ENCODE results near the gene TSPAN7. TPM values are rescaled to one million over a fixed set of nuclear protein-coding genes. Genes with fewer than 3 reads are reported as not detected.
A peak's percentile ranks its signal among the peaks of the same experiment; 100 is the strongest.

Gene TSPAN7
- total and polyA plus RNA-seq, 2 experiments from 2014 or later = 12.4 to 17.2 TPM

DNA sequence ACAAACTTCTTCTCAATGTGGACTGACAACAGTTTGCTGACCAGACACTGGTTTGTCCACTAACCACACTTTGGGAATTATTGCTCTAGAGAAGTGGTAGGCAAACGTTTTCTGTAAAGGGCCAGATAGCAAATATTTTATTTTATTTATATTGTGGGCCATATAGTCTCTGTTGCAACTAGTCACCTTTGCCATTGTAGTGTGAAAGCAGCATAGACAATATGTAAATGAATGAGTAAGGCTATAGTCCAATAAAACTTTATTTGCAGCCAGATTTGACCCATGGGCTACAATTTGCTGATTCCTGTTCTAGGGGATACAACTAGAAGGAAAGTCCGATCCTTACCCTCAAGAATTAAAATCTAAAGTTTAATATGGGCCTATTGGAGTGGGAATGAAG, 14.5 kb downstream of the TSPAN7 start:
- H3K27ac ChIP-seq = no peak overlapping the region

DNA sequence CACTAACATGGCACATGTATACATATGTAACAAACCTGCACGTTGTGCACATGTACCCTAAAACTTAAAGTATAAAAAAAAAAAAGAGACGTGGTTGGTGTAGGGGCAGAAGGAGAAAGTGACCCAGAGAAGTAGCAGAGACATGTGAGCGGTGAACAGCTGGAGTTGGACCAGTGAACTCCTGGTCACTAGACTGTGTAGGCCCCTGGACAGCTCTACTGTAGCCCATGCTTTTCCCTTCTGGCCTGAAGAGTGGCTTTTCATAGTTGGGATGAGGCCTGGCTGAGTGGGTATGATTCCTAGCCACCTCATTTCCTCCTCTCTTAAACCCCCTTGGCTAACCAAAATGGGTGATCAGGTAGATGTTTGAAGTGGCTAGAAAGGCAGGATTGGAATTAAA, 16.4 kb downstream of the TSPAN7 start:
- DNase-seq (ENCODE audit: low spot score) = no peak
- no peaks in the 10 kb centered on the region for H3K79me2 ChIP-seq
- no peaks in the 10 kb centered on the region for H4K20me1 ChIP-seq (ENCODE audit: insufficient read depth, poor library complexity, severe bottlenecking)
- H3K4me2 ChIP-seq = no peak overlapping the region
- 59% methylated on average over 2 of the region's 3 CpGs for WGBS (ENCODE audit: low lambda C conversion rate, missing lambda C conversion rate)
- no peaks in the 10 kb centered on the region for H3K36me3 ChIP-seq (replicated peaks; ENCODE audit: insufficient read depth, low read depth)
- no peak overlapping the region for H3K4me3 ChIP-seq
- no peaks in the 10 kb centered on the region for H3K4me1 ChIP-seq (ENCODE audit: insufficient read depth)
- H3K9me2 ChIP-seq (replicated peaks; ENCODE audit: insufficient read depth) = no peaks in the 10 kb centered on the region
- no peak overlapping the region for H2AFZ ChIP-seq
- H3K9me3 ChIP-seq (ENCODE audit: low read depth) = no peaks in the 10 kb centered on the region
- H3K27ac ChIP-seq = peak overlapping the region; percentile 30
- no peak for TF ChIP-seq EZH2phosphoT487 (IDR thresholded peaks at IDR 0.05; ENCODE audit: low read depth, severe bottlenecking, unreplicated experiment)
- no peak for TF ChIP-seq EZH2 (IDR thresholded peaks at IDR 0.05; ENCODE audit: borderline replicate concordance)
- TF ChIP-seq, protein P1, sequence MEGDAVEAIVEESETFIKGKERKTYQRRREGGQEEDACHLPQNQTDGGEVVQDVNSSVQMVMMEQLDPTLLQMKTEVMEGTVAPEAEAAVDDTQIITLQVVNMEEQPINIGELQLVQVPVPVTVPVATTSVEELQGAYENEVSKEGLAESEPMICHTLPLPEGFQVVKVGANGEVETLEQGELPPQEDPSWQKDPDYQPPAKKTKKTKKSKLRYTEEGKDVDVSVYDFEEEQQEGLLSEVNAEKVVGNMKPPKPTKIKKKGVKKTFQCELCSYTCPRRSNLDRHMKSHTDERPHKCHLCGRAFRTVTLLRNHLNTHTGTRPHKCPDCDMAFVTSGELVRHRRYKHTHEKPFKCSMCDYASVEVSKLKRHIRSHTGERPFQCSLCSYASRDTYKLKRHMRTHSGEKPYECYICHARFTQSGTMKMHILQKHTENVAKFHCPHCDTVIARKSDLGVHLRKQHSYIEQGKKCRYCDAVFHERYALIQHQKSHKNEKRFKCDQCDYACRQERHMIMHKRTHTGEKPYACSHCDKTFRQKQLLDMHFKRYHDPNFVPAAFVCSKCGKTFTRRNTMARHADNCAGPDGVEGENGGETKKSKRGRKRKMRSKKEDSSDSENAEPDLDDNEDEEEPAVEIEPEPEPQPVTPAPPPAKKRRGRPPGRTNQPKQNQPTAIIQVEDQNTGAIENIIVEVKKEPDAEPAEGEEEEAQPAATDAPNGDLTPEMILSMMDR (IDR thresholded peaks at IDR 0.05; ENCODE audit: poor library complexity) = no peak
- no peaks in the 10 kb centered on the region for H3K27me3 ChIP-seq

More for the DNA sequence above, 14.5 kb downstream of the TSPAN7 start:
- 60% methylated on average over 2 of the region's 2 CpGs for WGBS (ENCODE audit: low lambda C conversion rate, missing lambda C conversion rate)
- no peak overlapping the region for H3K4me2 ChIP-seq
- no peak overlapping the region for H2AFZ ChIP-seq
- H3K27me3 ChIP-seq = no peaks in the 10 kb centered on the region
- no peaks in the 10 kb centered on the region for H3K9me3 ChIP-seq (ENCODE audit: low read depth)
- no peaks in the 10 kb centered on the region for H3K79me2 ChIP-seq
- H3K4me3 ChIP-seq = no peak overlapping the region
- H3K9me2 ChIP-seq (replicated peaks; ENCODE audit: insufficient read depth) = no peaks in the 10 kb centered on the region
- no peaks in the 10 kb centered on the region for H3K4me1 ChIP-seq (ENCODE audit: insufficient read depth)
- H3K36me3 ChIP-seq (replicated peaks; ENCODE audit: insufficient read depth, low read depth) = no peaks in the 10 kb centered on the region
- H4K20me1 ChIP-seq (ENCODE audit: insufficient read depth, poor library complexity, severe bottlenecking) = no peaks in the 10 kb centered on the region
- DNase-seq (ENCODE audit: low spot score) = no peak
- no peak for TF ChIP-seq EZH2 (IDR thresholded peaks at IDR 0.05; ENCODE audit: borderline replicate concordance)
- TF ChIP-seq, protein P1 (IDR thresholded peaks at IDR 0.05; ENCODE audit: poor library complexity) = no peak
- no peak for TF ChIP-seq EZH2phosphoT487 (IDR thresholded peaks at IDR 0.05; ENCODE audit: low read depth, severe bottlenecking, unreplicated experiment)

DNA sequence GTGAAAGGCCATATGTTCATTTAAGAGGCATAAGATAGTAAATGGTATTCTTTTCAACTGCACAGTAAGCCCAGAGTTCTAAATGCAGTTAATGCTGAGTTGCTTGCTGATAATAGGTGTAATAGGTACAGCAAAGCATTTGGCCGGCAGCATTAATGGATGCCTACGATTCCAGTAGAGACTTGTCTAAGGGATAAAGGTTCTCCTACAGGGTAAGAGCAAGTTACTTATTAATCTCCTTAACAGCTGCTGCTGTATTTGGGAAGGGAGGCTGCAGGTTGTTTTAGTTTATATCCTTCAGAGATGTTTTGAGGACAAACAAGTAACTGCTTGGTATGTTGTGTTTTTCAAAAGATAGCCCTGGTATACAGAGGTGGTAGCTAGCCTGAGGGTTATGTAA, 16.8 kb downstream of the TSPAN7 start:
- H3K9me3 ChIP-seq (ENCODE audit: low read depth) = no peaks in the 10 kb centered on the region
- no peak overlapping the region for H3K4me3 ChIP-seq
- H3K36me3 ChIP-seq (replicated peaks; ENCODE audit: insufficient read depth, low read depth) = no peaks in the 10 kb centered on the region
- WGBS (ENCODE audit: low lambda C conversion rate, missing lambda C conversion rate) = 64% methylated on average over 2 of the region's 2 CpGs
- H3K27ac ChIP-seq = peak overlapping the region; percentile 30
- no peaks in the 10 kb centered on the region for H3K79me2 ChIP-seq
- no peaks in the 10 kb centered on the region for H4K20me1 ChIP-seq (ENCODE audit: insufficient read depth, poor library complexity, severe bottlenecking)
- TF ChIP-seq EZH2phosphoT487 (IDR thresholded peaks at IDR 0.05; ENCODE audit: low read depth, severe bottlenecking, unreplicated experiment) (no peak), EZH2 (IDR thresholded peaks at IDR 0.05; ENCODE audit: borderline replicate concordance) (no peak)
- TF ChIP-seq, protein P1 (IDR thresholded peaks at IDR 0.05; ENCODE audit: poor library complexity) = no peak
- H3K4me2 ChIP-seq = no peak overlapping the region
- H2AFZ ChIP-seq = no peak overlapping the region
- H3K4me1 ChIP-seq (ENCODE audit: insufficient read depth) = no peaks in the 10 kb centered on the region
- H3K9me2 ChIP-seq (replicated peaks; ENCODE audit: insufficient read depth) = no peaks in the 10 kb centered on the region
- no peaks in the 10 kb centered on the region for H3K27me3 ChIP-seq
- peak; percentile 8 for DNase-seq (ENCODE audit: low spot score)

DNA sequence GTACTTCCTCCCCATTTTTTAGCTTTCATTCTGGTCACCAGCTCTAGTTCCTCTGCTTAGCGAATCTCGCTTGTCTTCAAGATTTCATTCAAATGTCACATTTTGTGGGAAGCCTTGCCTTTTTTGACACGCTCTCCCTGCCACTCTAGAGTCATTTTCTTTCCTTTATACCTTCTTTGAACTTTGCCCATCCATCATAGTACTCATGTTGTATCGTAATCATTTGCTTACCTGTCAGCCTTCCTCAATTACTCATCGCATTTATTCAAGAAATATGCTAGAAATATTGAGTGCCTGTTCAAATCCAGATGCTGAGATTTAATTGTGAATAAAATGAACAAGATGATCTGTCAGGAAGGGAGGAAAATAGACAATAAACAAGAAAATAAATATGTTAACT, 21.8 kb downstream of the TSPAN7 start:
- Histone ChIP-seq H3K27ac (no peak overlapping the region), H3K4me1 (ENCODE audit: insufficient read depth) (no peaks in the 10 kb centered on the region), H2AFZ (no peak overlapping the region), H3K27me3 (no peaks in the 10 kb centered on the region), H4K20me1 (ENCODE audit: insufficient read depth, poor library complexity, severe bottlenecking) (no peaks in the 10 kb centered on the region), H3K79me2 (no peaks in the 10 kb centered on the region), H3K9me2 (replicated peaks; ENCODE audit: insufficient read depth) (no peaks in the 10 kb centered on the region), H3K36me3 (replicated peaks; ENCODE audit: insufficient read depth, low read depth) (no peaks in the 10 kb centered on the region), H3K9me3 (ENCODE audit: low read depth) (no peaks in the 10 kb centered on the region), H3K4me3 (no peak overlapping the region), H3K4me2 (no peak overlapping the region)
- no peak for TF ChIP-seq EZH2phosphoT487 (IDR thresholded peaks at IDR 0.05; ENCODE audit: low read depth, severe bottlenecking, unreplicated experiment)
- TF ChIP-seq, protein P1 (IDR thresholded peaks at IDR 0.05; ENCODE audit: poor library complexity) = no peak
- TF ChIP-seq EZH2 (IDR thresholded peaks at IDR 0.05; ENCODE audit: borderline replicate concordance) = no peak
- WGBS (ENCODE audit: low lambda C conversion rate, missing lambda C conversion rate) = 76% methylated on average over 5 of the region's 5 CpGs
- DNase-seq (ENCODE audit: low spot score) = no peak
